GM12878 (cell line): Measurements from ENCODE around the gene EHHADH. TPM values are rescaled to one million over a fixed set of nuclear protein-coding genes. Genes with fewer than 3 reads are reported as not detected.
"Not testable (repeated sequence)": the region's sequence is repeated elsewhere in the genome, so short reads cannot be mapped to it uniquely, and the experiment has no call there.

Experiments used
- ATAC-seq: fragments of 200-7000 bp; cut with Tn5 transposase; 3 replicates; pipeline ENCODE4 v1.9.1; 2020; ENCODE audit warnings: mild to moderate bottlenecking, moderate library complexity
- BruUV-seq: library from RNA; stranded (reverse); fragments of 400-500 nt; replicated peaks from 2 replicates; lab custom pipeline; 2021; lab: Mats Ljungman, UMichigan
- CTCF ChIA-PET: fragments of 300-600 bp; sonication (Branson Sonifier 250); formaldehyde crosslinking; extraction: SDS; loops from one replicate; lab custom pipeline; 2021; ENCODE audit warnings: inconsistent platforms; lab: Yijun Ruan, JAX
- POLR2A ChIA-PET: fragments of 350-600 bp; formaldehyde crosslinking; extraction: SDS; loops from one replicate; lab custom pipeline; 2021; ENCODE audit warnings: inconsistent platforms; lab: Charles Lee
- RAD21 ChIA-PET: fragments of 300-600 bp; sonication (Branson Sonifier 250); formaldehyde crosslinking; loops from one replicate; lab custom pipeline; 2023; ENCODE audit warnings: antibody characterized with exemption; ENCODE audit not compliant: unreplicated experiment; lab: Charles Lee
- SMC1A ChIA-PET: fragments of 300-600 bp; sonication (Branson Sonifier 250); formaldehyde crosslinking; loops from one replicate; lab custom pipeline; 2023; ENCODE audit not compliant: unreplicated experiment, uncharacterized antibody; lab: Charles Lee
- DNase-seq: peaks from one replicate; pipeline ENCODE4 v3.0.0-alpha.2; 2011; ENCODE audit warnings: low read depth, low spot score
- FAIRE-seq: peaks from 3 replicates; lab custom pipeline; 2011; peaks lifted over from hg19 to GRCh38; lab: Jason Lieb, UNC
- H2AFZ ChIP-seq: 2 replicates; pipeline ENCODE4 v1.6.0; 2011; ENCODE audit warnings: low read depth, low read length, control low read depth; ENCODE audit not compliant: control insufficient read depth
- H3K27ac ChIP-seq: 2 replicates; pipeline ENCODE4 v1.5.1; 2011; ENCODE audit warnings: control low read depth; ENCODE audit not compliant: control insufficient read depth, insufficient read depth
- H3K27me3 ChIP-seq, 2 experiments: replicated peaks in 1 of 2; 2 replicates each; pipeline versions ENCODE4 v1.6.0 to v1.6.1; 2011; ENCODE audit warnings: low read length in 1 of 2; ENCODE audit not compliant: control insufficient read depth in 2 of 2, insufficient read depth in 2 of 2
- H3K36me3 ChIP-seq, 2 experiments: 2 replicates each; pipeline ENCODE4 v1.5.1; 2011; ENCODE audit warnings: low read length in 1 of 2; ENCODE audit not compliant: control insufficient read depth in 2 of 2, insufficient read depth in 2 of 2
- H3K4me1 ChIP-seq: 2 replicates; pipeline ENCODE4 v1.6.1; 2011; ENCODE audit warnings: mild to moderate bottlenecking, low read length, moderate library complexity, mixed read lengths; ENCODE audit not compliant: control insufficient read depth, insufficient read depth
- H3K4me2 ChIP-seq: 2 replicates; pipeline ENCODE4 v1.6.0; 2011; ENCODE audit warnings: control low read depth; ENCODE audit not compliant: control insufficient read depth, insufficient read depth
- H3K4me3 ChIP-seq: fragments of 200-600 bp; sonication (generic); 2 replicates; pipeline ENCODE4 v1.5.1; 2016
- H3K79me2 ChIP-seq: 2 replicates; pipeline ENCODE4 v1.6.0; 2011; ENCODE audit warnings: low read length; ENCODE audit not compliant: control insufficient read depth, insufficient read depth
- H3K9ac ChIP-seq: 2 replicates; pipeline ENCODE4 v1.8.0; 2011; ENCODE audit warnings: low read length, control low read depth, mixed read lengths; ENCODE audit not compliant: control insufficient read depth, insufficient read depth
- H3K9me3 ChIP-seq: replicated peaks from 3 replicates; pipeline ENCODE4 v1.5.1; 2011; ENCODE audit warnings: mild to moderate bottlenecking, low read length; ENCODE audit not compliant: control insufficient read depth, insufficient read depth
- H4K20me1 ChIP-seq: 2 replicates; pipeline ENCODE4 v1.6.0; 2011; ENCODE audit not compliant: control insufficient read depth, insufficient read depth
- ATF7 ChIP-seq: fragments of 450-650 bp; IDR thresholded peaks from 2 replicates; pipeline ENCODE4 v1.6.1; 2016; ENCODE audit warnings: low read depth, mild to moderate bottlenecking
- CREM ChIP-seq: IDR thresholded peaks from 2 replicates; pipeline ENCODE4 v1.6.1; 2014; ENCODE audit warnings: antibody characterized with exemption, low read depth
- FOXM1 ChIP-seq: IDR thresholded peaks from 2 replicates; pipeline ENCODE4 v1.6.1; 2012; ENCODE audit warnings: low read depth, mild to moderate bottlenecking, inconsistent platforms, low read length, moderate library complexity
- HDGF ChIP-seq: fragments of 450-650 bp; IDR thresholded peaks from 2 replicates; pipeline ENCODE4 v1.6.1; 2016; ENCODE audit warnings: antibody characterized with exemption
- IRF4 ChIP-seq: IDR thresholded peaks from 2 replicates; pipeline ENCODE4 v1.6.1; 2011; ENCODE audit warnings: low read depth, low read length
- MTA3 ChIP-seq: IDR thresholded peaks from 2 replicates; pipeline ENCODE4 v1.6.1; 2012; ENCODE audit warnings: low read length, inconsistent platforms, borderline replicate concordance
- NFIC ChIP-seq: IDR thresholded peaks from 2 replicates; pipeline ENCODE4 v1.6.1; 2012; ENCODE audit warnings: low read depth, mild to moderate bottlenecking, inconsistent platforms, low read length, moderate library complexity
- RUNX3 ChIP-seq: IDR thresholded peaks from 2 replicates; pipeline ENCODE4 v1.6.1; 2012; ENCODE audit warnings: low read length, inconsistent platforms
- SPI1 ChIP-seq: IDR thresholded peaks from 2 replicates; pipeline ENCODE4 v1.6.1; 2011; ENCODE audit warnings: low read depth, mild to moderate bottlenecking, low read length, moderate library complexity, borderline replicate concordance; ENCODE audit not compliant: insufficient read depth
- YY1 ChIP-seq: IDR thresholded peaks from 2 replicates; pipeline ENCODE4 v1.6.1; 2011; ENCODE audit warnings: low read depth, mild to moderate bottlenecking, low read length
- WGBS: methylation state at CpG from one replicate; pipeline ENCODE4 v1.1.6; 2016; ENCODE audit warnings: low lambda C conversion rate; ENCODE audit not compliant: insufficient replicate concordance, insufficient coverage; ENCODE audit errors: missing lambda C conversion rate; 5-methylcytosine and 5-hydroxymethylcytosine counted together
- in situ Hi-C: fragments of 300-500 bp; cut with MboI; formaldehyde crosslinking; loops from 9 replicates; pipeline ENCODE4 v1.14.3; 2018; ENCODE audit warnings: mixed read lengths
- intact Hi-C: fragments of 100-400 bp; cut with micrococcal nuclease; formaldehyde crosslinking; loops from one replicate; pipeline ENCODE4 v1.14.2; 2022; ENCODE audit not compliant: unreplicated experiment
- polyA plus RNA-seq, 11 experiments: library from polyadenylated mRNA; depleted of rRNA in 4 of 11; unstranded in 6 of 11; stranded (reverse) in 5 of 11; fragments of >200 nt; fragmentation: Nextera tagmentation in 4 of 11; fragmentation: Illumina TruSeq in 1 of 11; extraction: Ambion mirVana in 4 of 11; extraction: Trizol in 1 of 11; gene quantifications; 1 replicate in 1 of 11; 2 replicates in 10 of 11; pipeline versions ENCODE4 v1.2.1 to v1.2.3, GENCODE V29; 2011 to 2016; ENCODE audit warnings: inconsistent platforms in 2 of 11, missing spikeins in 2 of 11, low read depth in 1 of 11
- total RNA-seq, 4 experiments: library from RNA; depleted of rRNA in 3 of 4; stranded (reverse); fragments of >200 nt in 3 of 4; fragmentation: Illumina TruSeq in 1 of 4; extraction: Trizol in 1 of 4; gene quantifications; 2 replicates each; pipeline versions ENCODE4 v1.2.1 to v1.2.3, GENCODE V29; 2013 to 2021
- TF ChIP-seq, protein P1 (sequence below): fragments of 450-650 bp; formaldehyde crosslinking; IDR thresholded peaks from 2 replicates; pipeline ENCODE4 v1.4.0; 2020; ENCODE audit warnings: mild to moderate bottlenecking, moderate library complexity
- TF ChIP-seq, protein P2 (sequence below): fragments of 450-650 bp; IDR thresholded peaks from 2 replicates; pipeline ENCODE4 v1.6.1; 2017; ENCODE audit warnings: low read depth, mild to moderate bottlenecking, moderate library complexity
- TF ChIP-seq, protein P3 (sequence below): fragments of 450-650 bp; IDR thresholded peaks from 2 replicates; pipeline ENCODE4 v1.6.1; 2016; ENCODE audit warnings: mild to moderate bottlenecking

The EHHADH gene
- total and polyA plus RNA-seq, 10 of the 15 experiments (the other 5 are each of a cell fraction or from before 2014, with no cell fraction given) = 0.96 to 8.4 (median 5.3) TPM

DNA sequence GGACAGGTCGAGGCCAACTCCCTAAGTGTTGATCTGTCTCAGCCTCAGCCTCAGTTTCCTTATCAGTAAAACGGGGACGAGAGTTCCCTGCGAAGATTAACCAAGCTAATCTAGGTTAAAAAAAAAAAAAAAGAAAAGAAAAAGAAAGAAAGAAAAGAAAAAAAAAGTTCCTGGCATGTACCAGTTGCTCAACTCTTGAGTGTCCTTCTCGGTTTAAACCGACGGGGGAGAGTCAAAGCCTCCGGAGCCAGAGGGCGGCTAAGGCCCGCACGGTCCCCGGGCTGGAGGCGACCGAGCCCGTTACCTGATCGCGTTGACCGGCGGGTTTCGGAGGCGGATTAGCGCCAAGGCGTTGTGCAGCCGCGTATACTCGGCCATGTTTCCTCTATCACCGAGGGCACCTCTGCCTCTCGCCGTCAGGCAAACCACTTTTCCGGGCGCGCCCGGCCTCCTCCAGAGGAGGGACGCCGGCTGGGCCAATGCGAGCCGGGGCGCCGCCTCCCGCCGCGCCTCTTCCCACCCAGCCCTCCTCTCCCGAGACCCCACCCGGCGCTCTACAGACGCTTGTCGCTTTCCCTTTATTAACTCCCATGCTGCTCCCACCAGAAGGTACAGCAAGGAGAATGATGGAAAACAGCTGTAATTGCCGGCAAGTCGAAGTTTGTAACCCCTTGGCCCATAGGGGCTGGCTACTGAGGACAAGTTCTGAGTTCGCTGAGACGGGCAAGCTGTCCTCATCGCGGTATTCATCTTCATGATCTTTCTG, at the start of gene EHHADH (continued):
- TF ChIP-seq, protein P1, sequence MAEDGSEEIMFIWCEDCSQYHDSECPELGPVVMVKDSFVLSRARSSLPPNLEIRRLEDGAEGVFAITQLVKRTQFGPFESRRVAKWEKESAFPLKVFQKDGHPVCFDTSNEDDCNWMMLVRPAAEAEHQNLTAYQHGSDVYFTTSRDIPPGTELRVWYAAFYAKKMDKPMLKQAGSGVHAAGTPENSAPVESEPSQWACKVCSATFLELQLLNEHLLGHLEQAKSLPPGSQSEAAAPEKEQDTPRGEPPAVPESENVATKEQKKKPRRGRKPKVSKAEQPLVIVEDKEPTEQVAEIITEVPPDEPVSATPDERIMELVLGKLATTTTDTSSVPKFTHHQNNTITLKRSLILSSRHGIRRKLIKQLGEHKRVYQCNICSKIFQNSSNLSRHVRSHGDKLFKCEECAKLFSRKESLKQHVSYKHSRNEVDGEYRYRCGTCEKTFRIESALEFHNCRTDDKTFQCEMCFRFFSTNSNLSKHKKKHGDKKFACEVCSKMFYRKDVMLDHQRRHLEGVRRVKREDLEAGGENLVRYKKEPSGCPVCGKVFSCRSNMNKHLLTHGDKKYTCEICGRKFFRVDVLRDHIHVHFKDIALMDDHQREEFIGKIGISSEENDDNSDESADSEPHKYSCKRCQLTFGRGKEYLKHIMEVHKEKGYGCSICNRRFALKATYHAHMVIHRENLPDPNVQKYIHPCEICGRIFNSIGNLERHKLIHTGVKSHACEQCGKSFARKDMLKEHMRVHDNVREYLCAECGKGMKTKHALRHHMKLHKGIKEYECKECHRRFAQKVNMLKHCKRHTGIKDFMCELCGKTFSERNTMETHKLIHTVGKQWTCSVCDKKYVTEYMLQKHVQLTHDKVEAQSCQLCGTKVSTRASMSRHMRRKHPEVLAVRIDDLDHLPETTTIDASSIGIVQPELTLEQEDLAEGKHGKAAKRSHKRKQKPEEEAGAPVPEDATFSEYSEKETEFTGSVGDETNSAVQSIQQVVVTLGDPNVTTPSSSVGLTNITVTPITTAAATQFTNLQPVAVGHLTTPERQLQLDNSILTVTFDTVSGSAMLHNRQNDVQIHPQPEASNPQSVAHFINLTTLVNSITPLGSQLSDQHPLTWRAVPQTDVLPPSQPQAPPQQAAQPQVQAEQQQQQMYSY (CRISPR knock-in tag) = no peak

DNA sequence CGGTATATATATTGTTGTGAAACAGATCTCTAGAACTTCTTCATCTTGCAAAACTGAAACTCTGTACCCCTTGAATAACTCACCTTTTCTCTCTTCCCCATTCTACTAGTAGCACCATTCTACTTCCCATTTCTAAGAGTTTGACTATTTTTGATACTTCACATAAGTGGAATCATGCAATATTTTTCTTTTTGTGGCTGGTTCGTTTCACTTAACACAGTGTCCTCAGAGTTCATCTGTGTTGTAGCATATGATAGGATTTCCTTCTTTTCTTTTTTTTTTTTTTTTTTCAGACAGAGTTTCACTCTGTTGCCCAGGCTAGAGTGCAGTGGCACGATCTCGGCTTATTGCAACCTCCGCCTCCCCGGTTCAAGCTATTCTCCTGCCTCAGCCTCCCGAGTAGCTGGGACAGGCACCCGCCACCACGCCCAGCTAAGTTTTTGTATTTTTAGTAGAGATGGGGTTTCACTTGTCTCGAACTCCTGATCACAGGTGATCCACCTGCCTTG, 46.1 kb upstream of the EHHADH start:
- BruUV-seq, H3K36me3 ChIP-seq, H3K9ac ChIP-seq, H3K79me2 ChIP-seq, in situ Hi-C loops, H3K27me3 ChIP-seq, intact Hi-C loops, H3K9me3 ChIP-seq, H4K20me1 ChIP-seq: not testable (repeated sequence)
- peak overlapping the region; percentile 55 for H3K4me3 ChIP-seq
- peak overlapping the region; percentile 55 for H3K27ac ChIP-seq
- POLR2A ChIA-PET = interaction anchor here (0.6 to 0.7 kb wide), 2 partner anchors 32 to 259 kb away, joined by 4 to 6 read pairs; no protein-coding TSS in a partner anchor
- CTCF ChIA-PET = interaction anchor here (0.6 to 3.1 kb wide), 4 partner anchors 8 to 1640 kb away, joined by 4 to 14 read pairs (median 8); no protein-coding TSS in a partner anchor
- RAD21 ChIA-PET = interaction anchor here (0.7 to 3.0 kb wide), 3 partner anchors 10 to 238 kb away, joined by 3 to 16 read pairs (median 4); no protein-coding TSS in a partner anchor
- 0 out of 2 replicates have a peak overlapping the region, but pooled peaks have one; percentile 54 for H3K4me2 ChIP-seq
- FAIRE-seq (peak; percentile 38), ATAC-seq (peak; percentile 94), DNase-seq (peak; percentile 66)
- SMC1A ChIA-PET = interaction anchor here (0.6 to 2.9 kb wide), 6 partner anchors 9 to 437 kb away, joined by 3 to 16 read pairs (median 3); no protein-coding TSS in a partner anchor
- peak overlapping the region; percentile 6; the same call in 1 of the 2 replicates for H2AFZ ChIP-seq
- WGBS = 56% methylated on average over 8 of the region's 10 CpGs
- peaks cover 14% of the 10 kb centered on the region for H3K4me1 ChIP-seq
- TF ChIP-seq HDGF = 0 out of 2 replicates have a peak, but pooled peaks have one; percentile 51
- 0 out of 2 replicates have a peak, but pooled peaks have one; percentile 34 for TF ChIP-seq ATF7
- TF ChIP-seq, protein P2, sequence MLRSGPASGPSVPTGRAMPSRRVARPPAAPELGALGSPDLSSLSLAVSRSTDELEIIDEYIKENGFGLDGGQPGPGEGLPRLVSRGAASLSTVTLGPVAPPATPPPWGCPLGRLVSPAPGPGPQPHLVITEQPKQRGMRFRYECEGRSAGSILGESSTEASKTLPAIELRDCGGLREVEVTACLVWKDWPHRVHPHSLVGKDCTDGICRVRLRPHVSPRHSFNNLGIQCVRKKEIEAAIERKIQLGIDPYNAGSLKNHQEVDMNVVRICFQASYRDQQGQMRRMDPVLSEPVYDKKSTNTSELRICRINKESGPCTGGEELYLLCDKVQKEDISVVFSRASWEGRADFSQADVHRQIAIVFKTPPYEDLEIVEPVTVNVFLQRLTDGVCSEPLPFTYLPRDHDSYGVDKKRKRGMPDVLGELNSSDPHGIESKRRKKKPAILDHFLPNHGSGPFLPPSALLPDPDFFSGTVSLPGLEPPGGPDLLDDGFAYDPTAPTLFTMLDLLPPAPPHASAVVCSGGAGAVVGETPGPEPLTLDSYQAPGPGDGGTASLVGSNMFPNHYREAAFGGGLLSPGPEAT = peak; percentile 52
- TF ChIP-seq FOXM1 = peak; percentile 63; the same call in 1 of the 2 replicates
- TF ChIP-seq, protein P3, sequence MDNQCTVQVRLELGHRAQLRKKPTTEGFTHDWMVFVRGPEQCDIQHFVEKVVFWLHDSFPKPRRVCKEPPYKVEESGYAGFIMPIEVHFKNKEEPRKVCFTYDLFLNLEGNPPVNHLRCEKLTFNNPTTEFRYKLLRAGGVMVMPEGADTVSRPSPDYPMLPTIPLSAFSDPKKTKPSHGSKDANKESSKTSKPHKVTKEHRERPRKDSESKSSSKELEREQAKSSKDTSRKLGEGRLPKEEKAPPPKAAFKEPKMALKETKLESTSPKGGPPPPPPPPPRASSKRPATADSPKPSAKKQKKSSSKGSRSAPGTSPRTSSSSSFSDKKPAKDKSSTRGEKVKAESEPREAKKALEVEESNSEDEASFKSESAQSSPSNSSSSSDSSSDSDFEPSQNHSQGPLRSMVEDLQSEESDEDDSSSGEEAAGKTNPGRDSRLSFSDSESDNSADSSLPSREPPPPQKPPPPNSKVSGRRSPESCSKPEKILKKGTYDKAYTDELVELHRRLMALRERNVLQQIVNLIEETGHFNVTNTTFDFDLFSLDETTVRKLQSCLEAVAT = peak; percentile 74; the same call in 1 of the 2 replicates
- TF ChIP-seq IRF4 = 0 out of 2 replicates have a peak, but pooled peaks have one; percentile 13
- TF ChIP-seq SPI1 = peak; percentile 86
- TF ChIP-seq RUNX3 = peak; percentile 72
- TF ChIP-seq MTA3 = peak; percentile 78; the same call in 1 of the 2 replicates
- TF ChIP-seq NFIC = peak; percentile 74
- 0 out of 2 replicates have a peak, but pooled peaks have one; percentile 13 for TF ChIP-seq YY1
- TF ChIP-seq CREM = peak; percentile 40; the same call in 1 of the 2 replicates
